HG03439 (cell line): ENCODE results near the gene TAS1R1.

Experiments
- ATAC-seq: cut with Tn5 transposase; IDR thresholded peaks from one replicate; pipeline ENCODE4 v1.9.1; 2021; ENCODE audit warnings: mild to moderate bottlenecking, moderate library complexity; ENCODE audit not compliant: unreplicated experiment

The TAS1R1 gene

GRCh38 chr1:6627031-6627430, 71.9 kb downstream of the TAS1R1 start:
- ATAC-seq = no peak

DNA sequence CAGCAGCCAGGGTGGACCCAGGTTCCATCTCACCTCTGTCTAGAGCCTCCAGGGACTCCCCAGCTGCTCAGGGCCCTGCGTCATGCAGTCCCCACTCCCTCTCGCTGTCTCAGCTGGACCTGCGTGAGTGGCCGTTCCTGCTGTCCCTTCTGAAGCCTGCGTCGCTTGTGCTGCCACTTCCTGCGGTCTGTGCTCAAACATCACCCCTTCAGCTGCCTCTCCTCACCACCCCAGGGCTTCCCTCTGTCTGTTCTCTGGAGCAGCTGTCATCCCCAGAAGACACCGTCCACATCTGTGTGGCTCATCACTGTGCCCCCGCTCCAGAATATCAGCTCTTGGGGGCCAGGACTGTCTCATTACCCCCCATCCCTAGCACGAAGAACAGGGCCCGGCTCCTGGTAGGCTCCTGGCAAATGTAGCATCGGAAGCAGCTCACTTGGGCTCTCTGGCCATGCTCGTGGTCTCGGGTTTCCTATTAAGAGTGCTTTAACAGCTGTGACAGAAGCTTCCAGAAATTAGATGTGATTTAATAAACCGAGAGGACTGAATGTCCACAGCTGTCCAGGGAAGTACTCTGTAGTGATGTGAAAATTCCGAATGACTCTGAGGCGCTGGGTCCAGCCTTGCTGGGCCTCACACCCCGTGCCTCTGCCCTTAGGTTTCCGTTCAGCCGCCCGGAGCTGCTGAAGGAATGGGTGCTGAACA, 72.9 kb downstream of the TAS1R1 start:
- ATAC-seq = no peak

DNA sequence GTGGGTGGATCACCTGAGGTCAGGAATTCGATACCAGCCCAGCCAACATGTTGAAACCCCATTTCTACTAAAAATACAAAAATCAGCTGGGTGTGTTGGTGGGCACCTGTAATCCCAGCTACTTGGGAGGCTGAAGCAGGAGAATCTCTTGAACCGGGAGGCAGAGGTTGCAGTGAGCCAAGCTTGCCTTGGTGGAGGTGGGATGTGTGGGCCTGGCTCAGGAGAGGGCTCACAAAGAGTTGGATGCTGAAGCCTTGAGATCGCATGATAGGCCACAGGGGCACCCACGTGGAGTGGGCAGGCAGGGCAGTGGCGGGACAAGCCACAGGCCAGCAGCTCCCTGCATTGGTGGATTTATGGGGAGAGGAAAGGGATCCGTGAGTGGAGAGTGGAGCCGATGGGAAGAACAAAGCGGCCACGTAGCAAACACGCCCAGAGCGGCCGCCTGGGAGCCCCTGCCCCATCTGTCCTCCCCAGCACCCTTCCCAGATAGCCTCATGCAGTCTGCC, 73.9 kb downstream of the TAS1R1 start:
- ATAC-seq = no peak
